ENCODE data around the gene TMEM117. TPM values are rescaled to one million over a fixed set of nuclear protein-coding genes. Genes with fewer than 3 reads are reported as not detected.

TMEM117 gene
- total and polyA plus RNA-seq, 10 of the 15 experiments (the other 5 are each of a cell fraction or from before 2014, with no cell fraction given): 3.1 to 8.2 (median 6.1) TPM

DNA sequence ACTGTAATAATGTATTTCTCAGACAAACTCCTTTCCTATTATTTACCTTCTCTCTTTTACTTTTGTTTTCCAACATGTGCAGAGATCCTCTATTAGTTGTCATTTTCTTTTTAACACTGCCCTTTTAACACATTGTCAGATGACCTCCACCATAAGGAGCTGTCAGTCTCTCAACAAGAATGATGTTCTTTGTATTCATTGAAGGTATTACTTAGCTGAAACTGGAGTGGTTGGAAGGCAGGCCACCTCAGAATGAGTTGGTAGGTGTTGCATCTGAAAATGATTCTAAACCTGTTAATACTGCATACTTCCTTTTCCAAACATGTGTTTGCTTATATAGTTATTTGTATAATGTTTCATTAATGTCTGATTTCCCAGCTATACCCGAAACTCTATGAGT is 16.9 kb downstream of the TMEM117 start:
- H3K4me3 ChIP-seq: no peak overlapping the region
- DNase-seq (ENCODE audit: low read depth, low spot score): no peak
- H3K9ac ChIP-seq (ENCODE audit: control insufficient read depth, insufficient read depth, low read length): no peak overlapping the region
- no peak for FAIRE-seq
- BruUV-seq (replicated peaks): no TSS peak
- no peaks in the 10 kb centered on the region for H3K27me3 ChIP-seq (replicated peaks in 1 of 2; ENCODE audit: control insufficient read depth in 2 of 2, insufficient read depth in 2 of 2, low read length in 1 of 2)
- ChIA-PET POLR2A (no interaction called here), RAD21 (ENCODE audit: unreplicated experiment) (interaction anchor here (0.8 to 1.0 kb wide), 2 partner anchors 12 to 30 kb away, joined by 3 to 5 read pairs; no protein-coding TSS in a partner anchor), SMC1A (ENCODE audit: uncharacterized antibody, unreplicated experiment) (interaction anchor here (1.1 to 1.6 kb wide), 5 partner anchors 11 to 88 kb away, joined by 3 to 7 read pairs (median 3); no protein-coding TSS in a partner anchor), CTCF (interaction anchor here (1.1 to 1.3 kb wide), 2 partner anchors 30 to 93 kb away, joined by 3 to 4 read pairs; partner anchors contain the start of gene IRAK4)
- no peaks in the 10 kb centered on the region for H3K79me2 ChIP-seq (ENCODE audit: control insufficient read depth, insufficient read depth, low read length)
- ATAC-seq: peak; percentile 66
- H3K4me2 ChIP-seq (ENCODE audit: control insufficient read depth, insufficient read depth): no peak overlapping the region
- TF ChIP-seq PML (IDR thresholded peaks at IDR 0.05; ENCODE audit: low read length) (no peak), BHLHE40 (IDR thresholded peaks at IDR 0.05; ENCODE audit: borderline replicate concordance in 1 of 2, low read depth in 2 of 2, low read length in 1 of 2) (peak in 1 of 2 experiments; percentile 18; a peak in 1 of 4 replicates), RAD51 (IDR thresholded peaks at IDR 0.05) (peak; percentile 46; the same call in 1 of the 2 replicates), MTA2 (IDR thresholded peaks at IDR 0.05; ENCODE audit: low read depth) (peak; percentile 22; the same call in 1 of the 2 replicates), NR2C1 (IDR thresholded peaks at IDR 0.05) (no peak), ZZZ3 (IDR thresholded peaks at IDR 0.05; ENCODE audit: control insufficient read depth, insufficient read length, low read depth) (no peak)
- TF ChIP-seq, protein P1, sequence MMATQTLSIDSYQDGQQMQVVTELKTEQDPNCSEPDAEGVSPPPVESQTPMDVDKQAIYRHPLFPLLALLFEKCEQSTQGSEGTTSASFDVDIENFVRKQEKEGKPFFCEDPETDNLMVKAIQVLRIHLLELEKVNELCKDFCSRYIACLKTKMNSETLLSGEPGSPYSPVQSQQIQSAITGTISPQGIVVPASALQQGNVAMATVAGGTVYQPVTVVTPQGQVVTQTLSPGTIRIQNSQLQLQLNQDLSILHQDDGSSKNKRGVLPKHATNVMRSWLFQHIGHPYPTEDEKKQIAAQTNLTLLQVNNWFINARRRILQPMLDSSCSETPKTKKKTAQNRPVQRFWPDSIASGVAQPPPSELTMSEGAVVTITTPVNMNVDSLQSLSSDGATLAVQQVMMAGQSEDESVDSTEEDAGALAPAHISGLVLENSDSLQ (IDR thresholded peaks at IDR 0.05): peak; percentile 92
- TF ChIP-seq, protein P2, sequence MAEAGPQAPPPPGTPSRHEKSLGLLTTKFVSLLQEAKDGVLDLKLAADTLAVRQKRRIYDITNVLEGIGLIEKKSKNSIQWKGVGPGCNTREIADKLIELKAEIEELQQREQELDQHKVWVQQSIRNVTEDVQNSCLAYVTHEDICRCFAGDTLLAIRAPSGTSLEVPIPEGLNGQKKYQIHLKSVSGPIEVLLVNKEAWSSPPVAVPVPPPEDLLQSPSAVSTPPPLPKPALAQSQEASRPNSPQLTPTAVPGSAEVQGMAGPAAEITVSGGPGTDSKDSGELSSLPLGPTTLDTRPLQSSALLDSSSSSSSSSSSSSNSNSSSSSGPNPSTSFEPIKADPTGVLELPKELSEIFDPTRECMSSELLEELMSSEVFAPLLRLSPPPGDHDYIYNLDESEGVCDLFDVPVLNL (IDR thresholded peaks at IDR 0.05; ENCODE audit: low read depth, low read length): no peak
- TF ChIP-seq, protein P3, sequence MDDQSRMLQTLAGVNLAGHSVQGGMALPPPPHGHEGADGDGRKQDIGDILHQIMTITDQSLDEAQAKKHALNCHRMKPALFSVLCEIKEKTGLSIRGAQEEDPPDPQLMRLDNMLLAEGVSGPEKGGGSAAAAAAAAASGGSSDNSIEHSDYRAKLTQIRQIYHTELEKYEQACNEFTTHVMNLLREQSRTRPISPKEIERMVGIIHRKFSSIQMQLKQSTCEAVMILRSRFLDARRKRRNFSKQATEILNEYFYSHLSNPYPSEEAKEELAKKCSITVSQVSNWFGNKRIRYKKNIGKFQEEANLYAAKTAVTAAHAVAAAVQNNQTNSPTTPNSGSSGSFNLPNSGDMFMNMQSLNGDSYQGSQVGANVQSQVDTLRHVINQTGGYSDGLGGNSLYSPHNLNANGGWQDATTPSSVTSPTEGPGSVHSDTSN (IDR thresholded peaks at IDR 0.05; ENCODE audit: insufficient replicate concordance, low read depth, low read length): peak; percentile 27
- in situ Hi-C loops (cut with MboI) (no loop called here), intact Hi-C loops (cut with micrococcal nuclease; ENCODE audit: unreplicated experiment) (no loop called here)
- WGBS (ENCODE audit: insufficient coverage, insufficient replicate concordance, low lambda C conversion rate, missing lambda C conversion rate): 89% methylated on average over 1 of the region's 1 CpG
- H3K36me3 ChIP-seq (ENCODE audit: control insufficient read depth in 2 of 2, insufficient read depth in 2 of 2, low read length in 1 of 2): no peaks in the 10 kb centered on the region; a peak in 1 of 4 replicates
- H3K4me1 ChIP-seq (ENCODE audit: control insufficient read depth, insufficient read depth, low read length): no peaks in the 10 kb centered on the region
- H4K20me1 ChIP-seq (ENCODE audit: control insufficient read depth, insufficient read depth): no peaks in the 10 kb centered on the region
- no peak overlapping the region for H3K27ac ChIP-seq (ENCODE audit: control insufficient read depth, insufficient read depth)
- no peak overlapping the region for H2AFZ ChIP-seq (ENCODE audit: control insufficient read depth, low read depth, low read length)
- no peaks in the 10 kb centered on the region; the same call in 2 of the 3 replicates for H3K9me3 ChIP-seq (replicated peaks; ENCODE audit: control insufficient read depth, insufficient read depth, low read length)
